Measurements from ENCODE around the gene COL4A6. TPM values are rescaled to one million over a fixed set of nuclear protein-coding genes. Genes with fewer than 3 reads are reported as not detected.

Gene COL4A6
- total and polyA plus RNA-seq, 2 experiments from 2014 or later: 40.1 to 95.2 TPM

GRCh38 chrX:108216405-108216804 lies 221.8 kb downstream of the COL4A6 start:
- TF ChIP-seq CTCF (IDR thresholded peaks at IDR 0.05; ENCODE audit: low read depth, low read length): no peak
- Histone ChIP-seq H3K4me1 (ENCODE audit: low read depth) (peaks cover 4% of the 10 kb centered on the region), H3K9me3 (ENCODE audit: low read depth) (no peaks in the 10 kb centered on the region), H3K4me3 (no peak overlapping the region), H3K36me3 (no peaks in the 10 kb centered on the region), H3K27me3 (no peaks in the 10 kb centered on the region), H3K27ac (no peak overlapping the region)
- DNase-seq (ENCODE audit: low read depth in 1 of 2, low spot score in 1 of 2): peak in 1 of 2 donors; percentile 69

- Histone ChIP-seq H3K9me3 (ENCODE audit: low read depth) (no peaks in the 10 kb centered on the region), H3K27ac (no peak overlapping the region), H3K4me3 (no peak overlapping the region), H3K27me3 (no peaks in the 10 kb centered on the region), H3K4me1 (ENCODE audit: low read depth) (peaks cover 6% of the 10 kb centered on the region), H3K36me3 (no peaks in the 10 kb centered on the region)
- TF ChIP-seq CTCF (IDR thresholded peaks at IDR 0.05; ENCODE audit: low read depth, low read length): no peak
- DNase-seq (ENCODE audit: low read depth in 1 of 2, low spot score in 1 of 2): no peak
Observed at GRCh38 chrX:108211301-108211700, 226.9 kb downstream of the COL4A6 start.

DNA sequence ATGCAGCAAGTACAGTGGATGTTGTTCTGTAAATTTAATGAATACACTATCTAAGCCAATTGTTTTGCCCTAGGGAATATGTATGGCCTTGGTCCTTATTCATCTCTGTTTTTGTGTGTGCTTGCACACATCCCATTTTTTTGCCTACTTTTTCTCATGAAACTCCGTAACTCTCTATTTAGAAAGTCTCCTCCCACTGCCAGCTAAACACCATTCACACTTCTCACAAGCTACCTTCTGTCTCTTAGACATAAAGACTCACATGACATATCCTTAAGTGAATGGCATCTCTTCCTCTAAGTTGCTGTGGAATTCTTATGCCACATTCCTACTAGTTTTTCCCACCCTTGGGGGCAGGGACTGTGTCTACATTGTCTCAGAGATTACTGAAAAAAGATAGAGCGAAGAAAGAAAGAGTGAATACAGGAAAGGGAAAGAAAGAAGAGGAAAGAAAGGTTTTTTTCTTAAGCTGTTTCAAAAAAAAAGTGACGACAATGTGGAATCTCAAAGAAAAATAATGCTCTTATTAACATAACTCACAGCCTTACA lies 229.1 kb downstream of the COL4A6 start:
- Histone ChIP-seq H3K27ac (peak overlapping the region; percentile 32), H3K36me3 (no peaks in the 10 kb centered on the region), H3K4me3 (no peak overlapping the region), H3K27me3 (no peaks in the 10 kb centered on the region), H3K4me1 (ENCODE audit: low read depth) (peaks cover 6% of the 10 kb centered on the region), H3K9me3 (ENCODE audit: low read depth) (no peaks in the 10 kb centered on the region)
- no peak for TF ChIP-seq CTCF (IDR thresholded peaks at IDR 0.05; ENCODE audit: low read depth, low read length)
- DNase-seq (ENCODE audit: low read depth in 1 of 2, low spot score in 1 of 2): no peak

DNA sequence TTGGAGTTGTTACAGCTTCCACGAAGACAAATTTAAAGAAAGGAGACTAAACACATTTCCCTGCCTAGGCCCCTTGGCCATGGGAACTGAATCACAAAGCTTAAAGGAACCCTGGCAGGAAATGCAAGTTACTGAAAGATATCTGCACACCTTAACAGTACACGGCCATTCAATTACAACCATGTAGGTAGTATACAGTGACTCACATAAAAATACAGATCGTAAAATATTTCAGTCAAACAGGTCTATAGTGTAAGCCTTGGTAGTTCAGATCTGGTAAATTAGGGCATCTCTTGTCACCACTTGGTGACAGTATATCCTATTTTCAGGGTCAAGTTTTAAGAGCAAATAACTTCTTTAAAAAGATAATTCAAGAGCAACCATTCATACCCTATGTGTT lies 234.7 kb downstream of the COL4A6 start:
- no peaks in the 10 kb centered on the region for H3K27me3 ChIP-seq
- H3K9me3 ChIP-seq (ENCODE audit: low read depth): no peaks in the 10 kb centered on the region
- no peaks in the 10 kb centered on the region for H3K4me1 ChIP-seq (ENCODE audit: low read depth)
- H3K4me3 ChIP-seq: no peak overlapping the region
- no peak for TF ChIP-seq CTCF (IDR thresholded peaks at IDR 0.05; ENCODE audit: low read depth, low read length)
- H3K36me3 ChIP-seq: no peaks in the 10 kb centered on the region
- no peak for DNase-seq (ENCODE audit: low read depth in 1 of 2, low spot score in 1 of 2)
- H3K27ac ChIP-seq: no peak overlapping the region

GRCh38 chrX:108199691-108200090 lies 238.5 kb downstream of the COL4A6 start:
- peak; percentile 57 for TF ChIP-seq CTCF (IDR thresholded peaks at IDR 0.05; ENCODE audit: low read depth, low read length)
- peak; percentile 54 to 61 for DNase-seq (ENCODE audit: low read depth in 1 of 2, low spot score in 1 of 2)

More at GRCh38 chrX:108199691-108200090, 238.5 kb downstream of the COL4A6 start:
- Histone ChIP-seq H3K27me3 (no peaks in the 10 kb centered on the region), H3K27ac (no peak overlapping the region), H3K4me3 (no peak overlapping the region), H3K9me3 (ENCODE audit: low read depth) (no peaks in the 10 kb centered on the region), H3K36me3 (no peaks in the 10 kb centered on the region), H3K4me1 (ENCODE audit: low read depth) (no peaks in the 10 kb centered on the region)
